A673 (cell line): ENCODE results near the gene COBLL1. TPM values are rescaled to one million over a fixed set of nuclear protein-coding genes. Genes with fewer than 3 reads are reported as not detected.

Experiments used
- BruUV-seq: library from RNA; stranded (reverse); fragments of 400-500 nt; replicated peaks from 2 replicates; lab custom pipeline; 2021; lab: Mats Ljungman, UMichigan
- CTCF ChIA-PET: fragments of 300-600 bp; sonication (Branson Sonifier 250); formaldehyde crosslinking; loops from one replicate; lab custom pipeline; 2022; ENCODE audit warnings: antibody characterized with exemption; lab: Charles Lee
- POLR2A ChIA-PET: fragments of 300-600 bp; sonication (Branson Sonifier 250); formaldehyde crosslinking; loops from one replicate; lab custom pipeline; 2022; ENCODE audit warnings: antibody characterized with exemption; ENCODE audit not compliant: low non-redundant PET; lab: Charles Lee
- DNase-seq: peaks from one replicate; pipeline ENCODE4 v3.0.0-alpha.2; 2015; ENCODE audit warnings: low spot score
- H3K27ac ChIP-seq: fragments of 200-600 bp; sonication (generic); 2 replicates; pipeline ENCODE4 v1.5.1; 2016; ENCODE audit warnings: mixed run types, low read depth, mild to moderate bottlenecking, mixed read lengths, antibody characterized with exemption, low read length; ENCODE audit not compliant: poor library complexity, severe bottlenecking
- H3K27me3 ChIP-seq: fragments of 200-600 bp; sonication (generic); replicated peaks from 2 replicates; pipeline ENCODE4 v1.6.1; 2017; ENCODE audit warnings: mixed run types, low read depth, mild to moderate bottlenecking, mixed read lengths, antibody characterized with exemption, low read length; ENCODE audit not compliant: insufficient read depth, poor library complexity
- H3K36me3 ChIP-seq: fragments of 200-600 bp; sonication (generic); 2 replicates; pipeline ENCODE4 v1.6.1; 2016; ENCODE audit warnings: mixed run types, mild to moderate bottlenecking, mixed read lengths, antibody characterized with exemption, low read length; ENCODE audit not compliant: insufficient read depth, poor library complexity, severe bottlenecking
- H3K4me1 ChIP-seq: fragments of 200-600 bp; sonication (generic); 2 replicates; pipeline ENCODE4 v1.6.1; 2017; ENCODE audit warnings: mixed run types, mild to moderate bottlenecking, mixed read lengths, antibody characterized with exemption, low read length; ENCODE audit not compliant: insufficient read depth, poor library complexity, severe bottlenecking
- H3K4me3 ChIP-seq: fragments of 200-600 bp; sonication (generic); 2 replicates; pipeline ENCODE4 v1.5.1; 2016; ENCODE audit warnings: low read depth, mixed run types, mild to moderate bottlenecking, mixed read lengths, low read length; ENCODE audit not compliant: poor library complexity, severe bottlenecking
- H3K9me3 ChIP-seq: fragments of 200-600 bp; sonication (generic); 2 replicates; pipeline ENCODE4 v1.6.1; 2016; ENCODE audit warnings: mixed run types, low read depth, mild to moderate bottlenecking, mixed read lengths, antibody characterized with exemption, low read length; ENCODE audit not compliant: poor library complexity, severe bottlenecking
- EZH2 ChIP-seq: fragments of 200-600 bp; sonication (generic); IDR thresholded peaks from 2 replicates; pipeline ENCODE4 v1.6.1; 2017; ENCODE audit warnings: borderline replicate concordance, low read depth, mild to moderate bottlenecking, mixed read lengths, antibody characterized with exemption, low read length; ENCODE audit not compliant: poor library complexity, severe bottlenecking
- intact Hi-C: fragments of 100-400 bp; cut with micrococcal nuclease; formaldehyde crosslinking; loops from one replicate; pipeline ENCODE4 v1.10.0; 2022; ENCODE audit not compliant: unreplicated experiment
- total RNA-seq: library from RNA; stranded (reverse); gene quantifications from 2 replicates; pipeline ENCODE4 v1.2.3, GENCODE V29; 2021
- TF ChIP-seq, protein P1 (sequence below): fragments of 300-800, 200-600 bp; sonication (generic); conservative IDR thresholded peaks from 2 replicates; pipeline ENCODE4 v1.5.1; 2017; ENCODE audit warnings: low read depth, mild to moderate bottlenecking, antibody characterized with exemption, low read length, moderate library complexity, mixed read lengths

Gene COBLL1
- total RNA-seq, 1 experiment from 2014 or later, result 6.6 TPM

- ChIA-PET POLR2A (no interaction called here), CTCF (no interaction called here)
- Histone ChIP-seq H3K36me3 (no peaks in the 10 kb centered on the region), H3K4me3 (no peak overlapping the region), H3K4me1 (peaks cover 11% of the 10 kb centered on the region), H3K27ac (no peak overlapping the region), H3K27me3 (no peaks in the 10 kb centered on the region), H3K9me3 (no peaks in the 10 kb centered on the region)
- no TSS peak for BruUV-seq
- intact Hi-C loops, result no loop called here
- no peak for DNase-seq
- TF ChIP-seq, protein P1, sequence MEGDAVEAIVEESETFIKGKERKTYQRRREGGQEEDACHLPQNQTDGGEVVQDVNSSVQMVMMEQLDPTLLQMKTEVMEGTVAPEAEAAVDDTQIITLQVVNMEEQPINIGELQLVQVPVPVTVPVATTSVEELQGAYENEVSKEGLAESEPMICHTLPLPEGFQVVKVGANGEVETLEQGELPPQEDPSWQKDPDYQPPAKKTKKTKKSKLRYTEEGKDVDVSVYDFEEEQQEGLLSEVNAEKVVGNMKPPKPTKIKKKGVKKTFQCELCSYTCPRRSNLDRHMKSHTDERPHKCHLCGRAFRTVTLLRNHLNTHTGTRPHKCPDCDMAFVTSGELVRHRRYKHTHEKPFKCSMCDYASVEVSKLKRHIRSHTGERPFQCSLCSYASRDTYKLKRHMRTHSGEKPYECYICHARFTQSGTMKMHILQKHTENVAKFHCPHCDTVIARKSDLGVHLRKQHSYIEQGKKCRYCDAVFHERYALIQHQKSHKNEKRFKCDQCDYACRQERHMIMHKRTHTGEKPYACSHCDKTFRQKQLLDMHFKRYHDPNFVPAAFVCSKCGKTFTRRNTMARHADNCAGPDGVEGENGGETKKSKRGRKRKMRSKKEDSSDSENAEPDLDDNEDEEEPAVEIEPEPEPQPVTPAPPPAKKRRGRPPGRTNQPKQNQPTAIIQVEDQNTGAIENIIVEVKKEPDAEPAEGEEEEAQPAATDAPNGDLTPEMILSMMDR, result no peak
- no peak for TF ChIP-seq EZH2
Measured at GRCh38 chr2:164831180-164831579, 10.4 kb downstream of the COBLL1 start.

GRCh38 chr2:164826293-164827243, 15.1 kb downstream of the COBLL1 start:
- Histone ChIP-seq H3K4me3 (no peak overlapping the region), H3K27ac (peak overlapping the region; percentile 28), H3K9me3 (no peaks in the 10 kb centered on the region), H3K27me3 (no peaks in the 10 kb centered on the region), H3K36me3 (no peaks in the 10 kb centered on the region), H3K4me1 (peaks cover 8% of the 10 kb centered on the region)
- CTCF ChIA-PET, result no interaction called here
- TF ChIP-seq, protein P1, result no peak
- no peak for TF ChIP-seq EZH2
- BruUV-seq, result no TSS peak
- intact Hi-C loops, result no loop called here
- DNase-seq, result peak; percentile 64
- POLR2A ChIA-PET, result no interaction called here

- intact Hi-C loops, result no loop called here
- H3K4me3 ChIP-seq, result no peak overlapping the region
- DNase-seq, result no peak
- no peaks in the 10 kb centered on the region for H3K9me3 ChIP-seq
- no peaks in the 10 kb centered on the region for H3K27me3 ChIP-seq
- H3K27ac ChIP-seq, result no peak overlapping the region
- TF ChIP-seq EZH2, result no peak
- TF ChIP-seq, protein P1, result no peak
- POLR2A ChIA-PET, result no interaction called here
- CTCF ChIA-PET, result no interaction called here
- no TSS peak for BruUV-seq
- H3K36me3 ChIP-seq, result no peaks in the 10 kb centered on the region
- H3K4me1 ChIP-seq, result peaks cover 7% of the 10 kb centered on the region
Measured at GRCh38 chr2:164824872-164825271, 16.8 kb downstream of the COBLL1 start.
